BE2C (cell line): ENCODE measurements around the gene SLC24A1.

Experiments
- DNase-seq: peaks from one replicate; pipeline ENCODE4 v3.0.0-alpha.2; 2020
- H3K27me3 ChIP-seq: fragments of 250-450 bp; sonication (Bioruptor Pico); 2 replicates; pipeline ENCODE4 v1.5.1; 2020; ENCODE audit warnings: mild to moderate bottlenecking
- H3K36me3 ChIP-seq: fragments of 250-450 bp; sonication (Bioruptor Pico); 2 replicates; pipeline ENCODE4 v1.5.1; 2020; ENCODE audit warnings: mild to moderate bottlenecking
- H3K4me1 ChIP-seq: fragments of 250-450 bp; sonication (Bioruptor Pico); 2 replicates; pipeline ENCODE4 v1.5.1; 2020
- H3K4me3 ChIP-seq: 2 replicates; pipeline ENCODE4 v1.5.1; 2011; ENCODE audit warnings: low read depth, low read length
- H3K9me3 ChIP-seq: fragments of 250-450 bp; sonication (Bioruptor Pico); 2 replicates; pipeline ENCODE4 v1.5.1; 2020
- TF ChIP-seq, protein P1 (sequence below): IDR thresholded peaks from 2 replicates; pipeline ENCODE4 v1.5.1; 2012; ENCODE audit warnings: mild to moderate bottlenecking, low read depth, low read length

The SLC24A1 gene

DNA sequence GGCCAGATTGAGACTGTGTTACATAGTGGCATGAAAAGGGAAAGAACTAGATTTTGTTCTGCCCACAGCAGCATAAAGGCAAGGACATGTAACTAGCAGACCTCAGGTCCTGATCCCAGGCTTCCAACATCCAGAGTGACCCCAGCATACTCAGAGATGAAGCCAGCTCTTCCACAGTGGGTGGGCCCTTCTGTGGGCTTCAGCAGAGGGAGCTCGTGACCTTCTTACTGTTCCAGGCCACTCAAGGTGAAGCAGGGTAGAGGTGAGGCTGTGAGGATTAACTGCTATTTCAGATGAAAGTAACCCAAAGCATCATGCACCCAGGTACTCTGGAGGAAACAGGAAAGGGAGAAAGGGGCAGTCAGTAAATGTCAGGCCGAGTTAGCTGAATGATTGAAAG is 905 bp upstream of the SLC24A1 start:
- TF ChIP-seq, protein P1, sequence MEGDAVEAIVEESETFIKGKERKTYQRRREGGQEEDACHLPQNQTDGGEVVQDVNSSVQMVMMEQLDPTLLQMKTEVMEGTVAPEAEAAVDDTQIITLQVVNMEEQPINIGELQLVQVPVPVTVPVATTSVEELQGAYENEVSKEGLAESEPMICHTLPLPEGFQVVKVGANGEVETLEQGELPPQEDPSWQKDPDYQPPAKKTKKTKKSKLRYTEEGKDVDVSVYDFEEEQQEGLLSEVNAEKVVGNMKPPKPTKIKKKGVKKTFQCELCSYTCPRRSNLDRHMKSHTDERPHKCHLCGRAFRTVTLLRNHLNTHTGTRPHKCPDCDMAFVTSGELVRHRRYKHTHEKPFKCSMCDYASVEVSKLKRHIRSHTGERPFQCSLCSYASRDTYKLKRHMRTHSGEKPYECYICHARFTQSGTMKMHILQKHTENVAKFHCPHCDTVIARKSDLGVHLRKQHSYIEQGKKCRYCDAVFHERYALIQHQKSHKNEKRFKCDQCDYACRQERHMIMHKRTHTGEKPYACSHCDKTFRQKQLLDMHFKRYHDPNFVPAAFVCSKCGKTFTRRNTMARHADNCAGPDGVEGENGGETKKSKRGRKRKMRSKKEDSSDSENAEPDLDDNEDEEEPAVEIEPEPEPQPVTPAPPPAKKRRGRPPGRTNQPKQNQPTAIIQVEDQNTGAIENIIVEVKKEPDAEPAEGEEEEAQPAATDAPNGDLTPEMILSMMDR = no peak
- Histone ChIP-seq H3K27me3 (no peaks in the 10 kb centered on the region), H3K9me3 (no peaks in the 10 kb centered on the region), H3K4me1 (no peaks in the 10 kb centered on the region), H3K4me3 (no peak overlapping the region), H3K36me3 (no peaks in the 10 kb centered on the region)
- no peak for DNase-seq

DNA sequence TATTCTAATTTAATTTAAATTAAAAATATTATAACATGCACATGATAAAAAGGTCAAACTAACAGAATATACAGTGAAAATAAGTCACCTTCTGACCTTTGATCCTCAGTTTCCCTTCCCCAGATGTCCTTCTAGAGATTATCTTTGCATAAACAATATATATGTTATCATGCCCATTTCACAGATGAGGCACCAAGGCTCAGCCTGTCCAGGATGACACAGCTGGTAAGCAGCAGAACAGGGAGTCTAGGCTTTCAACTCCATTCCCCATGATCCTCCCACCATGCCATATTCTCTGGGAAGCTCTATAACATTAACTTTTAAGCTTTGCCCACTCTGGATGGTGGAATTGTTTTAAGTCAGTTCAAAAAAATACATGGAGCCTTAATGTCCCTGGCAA is 1.4 kb downstream of the SLC24A1 start:
- TF ChIP-seq, protein P1 = no peak
- Histone ChIP-seq H3K4me1 (no peaks in the 10 kb centered on the region), H3K4me3 (no peak overlapping the region), H3K36me3 (no peaks in the 10 kb centered on the region), H3K9me3 (no peaks in the 10 kb centered on the region), H3K27me3 (no peaks in the 10 kb centered on the region)
- DNase-seq = no peak

DNA sequence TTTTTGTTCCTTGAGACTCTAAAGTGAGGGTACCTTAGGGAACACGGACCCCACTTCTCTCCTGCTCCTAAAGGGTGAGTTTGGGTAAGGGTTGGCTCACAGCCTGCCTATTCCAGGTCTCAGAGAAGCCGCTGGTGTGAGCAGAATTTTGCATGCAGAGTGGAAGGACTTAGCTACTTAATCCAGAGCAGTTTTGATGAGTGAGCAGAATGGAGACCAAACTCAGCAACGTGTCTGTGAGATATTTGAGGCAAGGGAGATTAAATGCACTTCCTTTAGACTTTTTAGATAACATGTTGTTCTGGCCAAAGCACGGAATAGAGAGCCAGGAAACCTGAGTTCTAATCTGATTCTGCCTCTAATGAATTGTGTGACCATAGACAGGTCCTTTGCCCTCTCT is 5.1 kb downstream of the SLC24A1 start:
- Histone ChIP-seq H3K27me3 (no peaks in the 10 kb centered on the region), H3K4me3 (no peak overlapping the region), H3K4me1 (no peaks in the 10 kb centered on the region), H3K9me3 (no peaks in the 10 kb centered on the region), H3K36me3 (no peaks in the 10 kb centered on the region)
- TF ChIP-seq, protein P1 = no peak
- no peak for DNase-seq

- Histone ChIP-seq H3K9me3 (no peaks in the 10 kb centered on the region), H3K27me3 (no peaks in the 10 kb centered on the region), H3K36me3 (no peaks in the 10 kb centered on the region), H3K4me3 (no peak overlapping the region), H3K4me1 (no peaks in the 10 kb centered on the region)
- TF ChIP-seq, protein P1 = no peak
- DNase-seq = no peak
Measured at GRCh38 chr15:65629548-65629947, 7.8 kb downstream of the SLC24A1 start.

GRCh38 chr15:65630760-65631159 is 9.0 kb downstream of the SLC24A1 start:
- H3K4me3 ChIP-seq = no peak overlapping the region
- H3K4me1 ChIP-seq = no peaks in the 10 kb centered on the region
- no peak for DNase-seq
- TF ChIP-seq, protein P1 = no peak
- H3K27me3 ChIP-seq = no peaks in the 10 kb centered on the region
- no peaks in the 10 kb centered on the region for H3K9me3 ChIP-seq
- H3K36me3 ChIP-seq = no peaks in the 10 kb centered on the region

GRCh38 chr15:65631503-65631902 is 9.8 kb downstream of the SLC24A1 start:
- no peak for DNase-seq
- H3K36me3 ChIP-seq = no peaks in the 10 kb centered on the region
- no peaks in the 10 kb centered on the region for H3K9me3 ChIP-seq
- no peaks in the 10 kb centered on the region for H3K27me3 ChIP-seq
- no peak overlapping the region for H3K4me3 ChIP-seq
- TF ChIP-seq, protein P1 = no peak
- no peaks in the 10 kb centered on the region for H3K4me1 ChIP-seq
